Esophagus squamous epithelium (tissue), 4 donors: ENCODE data around the gene CAPZA2.

ENCODE experiments used
- POLR2A ChIP-seq, 4 donors: fragments of 450-650 bp; IDR thresholded peaks; one replicate each; pipeline ENCODE4 v1.6.1; 2017; ENCODE audit warnings: antibody characterized with exemption in 4 of 4, mild to moderate bottlenecking in 4 of 4, moderate library complexity in 3 of 4
- TF ChIP-seq, protein P1 (sequence below), 6 experiments: fragments of 450-650 bp in 4 of 6; fragments of 200-600 bp in 2 of 6; sonication (generic) in 2 of 6; IDR thresholded peaks; one replicate each; pipeline ENCODE4 v1.5.1; 2016 to 2019; ENCODE audit warnings: antibody characterized with exemption in 6 of 6, mild to moderate bottlenecking in 4 of 6, moderate library complexity in 4 of 6

DNA sequence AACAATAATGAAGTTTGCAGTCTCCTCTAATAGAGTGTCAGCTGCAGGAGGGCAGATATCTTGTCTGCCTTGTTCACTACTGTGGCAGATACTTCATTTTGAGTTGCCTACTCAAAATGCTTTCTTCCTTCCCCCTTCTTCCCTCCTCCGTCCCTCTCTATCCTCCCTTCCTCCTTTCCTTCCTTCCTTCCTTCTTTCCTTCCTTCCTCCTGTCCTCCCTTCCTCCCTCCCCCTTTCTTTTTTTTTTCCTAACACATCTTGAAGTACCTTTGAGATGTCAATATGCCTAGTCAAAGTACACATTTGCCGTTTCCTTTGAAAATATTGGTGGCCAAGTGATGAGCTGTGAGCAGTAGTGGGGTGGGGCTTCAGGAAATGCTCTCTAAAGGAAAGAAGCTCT lies 72.2 kb downstream of the CAPZA2 start:
- TF ChIP-seq, protein P1, sequence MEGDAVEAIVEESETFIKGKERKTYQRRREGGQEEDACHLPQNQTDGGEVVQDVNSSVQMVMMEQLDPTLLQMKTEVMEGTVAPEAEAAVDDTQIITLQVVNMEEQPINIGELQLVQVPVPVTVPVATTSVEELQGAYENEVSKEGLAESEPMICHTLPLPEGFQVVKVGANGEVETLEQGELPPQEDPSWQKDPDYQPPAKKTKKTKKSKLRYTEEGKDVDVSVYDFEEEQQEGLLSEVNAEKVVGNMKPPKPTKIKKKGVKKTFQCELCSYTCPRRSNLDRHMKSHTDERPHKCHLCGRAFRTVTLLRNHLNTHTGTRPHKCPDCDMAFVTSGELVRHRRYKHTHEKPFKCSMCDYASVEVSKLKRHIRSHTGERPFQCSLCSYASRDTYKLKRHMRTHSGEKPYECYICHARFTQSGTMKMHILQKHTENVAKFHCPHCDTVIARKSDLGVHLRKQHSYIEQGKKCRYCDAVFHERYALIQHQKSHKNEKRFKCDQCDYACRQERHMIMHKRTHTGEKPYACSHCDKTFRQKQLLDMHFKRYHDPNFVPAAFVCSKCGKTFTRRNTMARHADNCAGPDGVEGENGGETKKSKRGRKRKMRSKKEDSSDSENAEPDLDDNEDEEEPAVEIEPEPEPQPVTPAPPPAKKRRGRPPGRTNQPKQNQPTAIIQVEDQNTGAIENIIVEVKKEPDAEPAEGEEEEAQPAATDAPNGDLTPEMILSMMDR (IDR thresholded peaks at IDR 0.05), result no peak
- no peak for TF ChIP-seq POLR2A (IDR thresholded peaks at IDR 0.05)
